HUES64 (cell line): ENCODE results near the gene NR1D1.

Experiments
- H3K27ac ChIP-seq: 2 replicates; pipeline ENCODE4 v1.7.0; 2013; ENCODE audit warnings: low read depth, low read length, inconsistent platforms
- H3K27me3 ChIP-seq: 2 replicates; pipeline ENCODE4 v1.6.1; 2013; ENCODE audit warnings: mild to moderate bottlenecking, low read length; ENCODE audit not compliant: insufficient read depth
- H3K36me3 ChIP-seq: 2 replicates; pipeline ENCODE4 v1.6.1; 2013; ENCODE audit warnings: mild to moderate bottlenecking, low read length; ENCODE audit not compliant: insufficient read depth
- H3K4me1 ChIP-seq: 2 replicates; pipeline ENCODE4 v1.6.1; 2013; ENCODE audit warnings: mild to moderate bottlenecking, low read length, moderate library complexity; ENCODE audit not compliant: insufficient read depth
- H3K4me3 ChIP-seq: 2 replicates; pipeline ENCODE4 v1.5.1; 2013; ENCODE audit warnings: mild to moderate bottlenecking, low read length, moderate library complexity
- H3K9ac ChIP-seq: 2 replicates; pipeline ENCODE4 v1.6.1; 2013; ENCODE audit warnings: mild to moderate bottlenecking, low read depth, low read length
- H3K9me3 ChIP-seq: 2 replicates; pipeline ENCODE4 v1.6.1; 2013; ENCODE audit warnings: low read depth, low read length; ENCODE audit not compliant: insufficient read depth
- WGBS: fragments of 150-250, 120-280 bp; methylation state at CpG from one replicate; pipeline ENCODE4 v1.1.7; 2013; ENCODE audit warnings: missing lambda C conversion rate; 5-methylcytosine and 5-hydroxymethylcytosine counted together

The NR1D1 gene

GRCh38 chr17:40122999-40123810, 22.8 kb upstream of the NR1D1 start:
- Histone ChIP-seq H3K27me3 (no peaks in the 10 kb centered on the region), H3K4me3 (peak overlapping the region; percentile 69), H3K9me3 (no peaks in the 10 kb centered on the region), H3K9ac (peak overlapping the region; percentile 82), H3K36me3 (peaks cover 39% of the 10 kb centered on the region), H3K27ac (peak overlapping the region; percentile 98), H3K4me1 (peaks cover 9% of the 10 kb centered on the region)
- under 1% methylated on average over 43 of the region's 43 CpGs for WGBS

GRCh38 chr17:40122136-40122998, 22.0 kb upstream of the NR1D1 start:
- Histone ChIP-seq H3K4me1 (peaks cover 9% of the 10 kb centered on the region), H3K27ac (peak overlapping the region; percentile 98), H3K9me3 (no peaks in the 10 kb centered on the region), H3K4me3 (peak overlapping the region; percentile 69), H3K27me3 (no peaks in the 10 kb centered on the region), H3K36me3 (peaks cover 30% of the 10 kb centered on the region), H3K9ac (peak overlapping the region; percentile 82)
- under 1% methylated on average over 82 of the region's 97 CpGs for WGBS

- H3K36me3 ChIP-seq, result peaks cover 22% of the 10 kb centered on the region
- peak within 1 kb of the TSS; percentile 98 for H3K27ac ChIP-seq
- WGBS, result under 1% methylated on average over 75 of the region's 82 CpGs
- H3K4me3 ChIP-seq, result peak within 1 kb of the TSS; percentile 69
- H3K9me3 ChIP-seq, result no peaks in the 10 kb centered on the region
- no peaks in the 10 kb centered on the region for H3K27me3 ChIP-seq
- H3K9ac ChIP-seq, result peak within 1 kb of the TSS; percentile 97
- peaks cover 9% of the 10 kb centered on the region for H3K4me1 ChIP-seq
Observed at GRCh38 chr17:40121181-40122135, 21.1 kb upstream of the NR1D1 start, which contains the start of gene MSL1. MSL1 (plus strand) TSS chr17:40121971; CDS start chr17:40122613, 642 bp downstream.

- no peak overlapping the region for H3K9ac ChIP-seq
- 74% methylated on average over 2 of the region's 2 CpGs for WGBS
- H3K4me3 ChIP-seq, result no peak overlapping the region
- H3K36me3 ChIP-seq, result 0 out of 2 replicates have a peak, but pooled peaks cover 1% of the 10 kb centered on the region
- H3K4me1 ChIP-seq, result peaks cover 46% of the 10 kb centered on the region
- no peaks in the 10 kb centered on the region for H3K9me3 ChIP-seq
- H3K27ac ChIP-seq, result peak overlapping the region; percentile 92
- no peaks in the 10 kb centered on the region for H3K27me3 ChIP-seq
Observed at GRCh38 chr17:40115101-40115436, 14.7 kb upstream of the NR1D1 start.

- WGBS, result 44% methylated on average over 5 of the region's 5 CpGs
- no peaks in the 10 kb centered on the region for H3K9me3 ChIP-seq
- H3K36me3 ChIP-seq, result no peaks in the 10 kb centered on the region
- H3K4me3 ChIP-seq, result peak overlapping the region; percentile 49
- no peaks in the 10 kb centered on the region for H3K27me3 ChIP-seq
- peak overlapping the region; percentile 92 for H3K27ac ChIP-seq
- H3K9ac ChIP-seq, result peak overlapping the region; percentile 87
- peaks cover 53% of the 10 kb centered on the region for H3K4me1 ChIP-seq
Observed at GRCh38 chr17:40113907-40114245, 13.5 kb upstream of the NR1D1 start.

GRCh38 chr17:40113110-40113906, 12.9 kb upstream of the NR1D1 start:
- WGBS, result 3% methylated on average over 16 of the region's 17 CpGs
- H3K9ac ChIP-seq, result peak overlapping the region; percentile 87
- H3K4me3 ChIP-seq, result peak overlapping the region; percentile 49
- H3K36me3 ChIP-seq, result no peaks in the 10 kb centered on the region
- peak overlapping the region; percentile 92 for H3K27ac ChIP-seq
- H3K9me3 ChIP-seq, result no peaks in the 10 kb centered on the region
- H3K27me3 ChIP-seq, result no peaks in the 10 kb centered on the region; the same call in 1 of the 2 replicates
- H3K4me1 ChIP-seq, result peaks cover 53% of the 10 kb centered on the region

- WGBS, result 79% methylated on average over 4 of the region's 4 CpGs
Observed at GRCh38 chr17:40112718-40113109, 12.3 kb upstream of the NR1D1 start.

GRCh38 chr17:40112191-40112711, 11.9 kb upstream of the NR1D1 start:
- no peak overlapping the region for H3K9ac ChIP-seq
- no peaks in the 10 kb centered on the region for H3K9me3 ChIP-seq
- H3K36me3 ChIP-seq, result no peaks in the 10 kb centered on the region
- H3K4me1 ChIP-seq, result peaks cover 62% of the 10 kb centered on the region
- WGBS, result 37% methylated on average over 2 of the region's 2 CpGs
- peak overlapping the region; percentile 92; the same call in 1 of the 2 replicates for H3K27ac ChIP-seq
- no peak overlapping the region for H3K4me3 ChIP-seq
- H3K27me3 ChIP-seq, result peaks cover 9% of the 10 kb centered on the region

More at GRCh38 chr17:40112718-40113109, 12.3 kb upstream of the NR1D1 start:
- Histone ChIP-seq H3K9ac (no peak overlapping the region), H3K27ac (peak overlapping the region; percentile 92; the same call in 1 of the 2 replicates), H3K27me3 (peaks cover 4% of the 10 kb centered on the region), H3K4me3 (no peak overlapping the region), H3K36me3 (no peaks in the 10 kb centered on the region), H3K4me1 (peaks cover 57% of the 10 kb centered on the region), H3K9me3 (no peaks in the 10 kb centered on the region)

GRCh38 chr17:40111221-40112128, 11.1 kb upstream of the NR1D1 start:
- Histone ChIP-seq H3K4me1 (peaks cover 70% of the 10 kb centered on the region), H3K9ac (no peak overlapping the region), H3K4me3 (no peak overlapping the region), H3K27ac (peak overlapping the region; percentile 29; the same call in 1 of the 2 replicates), H3K9me3 (no peaks in the 10 kb centered on the region), H3K36me3 (no peaks in the 10 kb centered on the region), H3K27me3 (peaks cover 16% of the 10 kb centered on the region)
- WGBS, result 10% methylated on average over 9 of the region's 12 CpGs
